PFSK-1 (cell line): ENCODE measurements around the gene KREMEN1.

Experiments used
- POLR2AphosphoS5 ChIP-seq: IDR thresholded peaks from 2 replicates; pipeline ENCODE4 v1.6.1; 2012; ENCODE audit warnings: low read depth, mild to moderate bottlenecking, control low read depth, low read length, moderate library complexity
- REST ChIP-seq, 2 experiments: IDR thresholded peaks; 2 replicates each; pipeline versions ENCODE4 v1.6.1 to v1.8.0; 2011 to 2012; ENCODE audit warnings: low read depth in 2 of 2, low read length in 2 of 2, control low read depth in 1 of 2, inconsistent platforms in 1 of 2, mild to moderate bottlenecking in 1 of 2, moderate library complexity in 1 of 2; ENCODE audit not compliant: insufficient read depth in 1 of 2
- SIN3A ChIP-seq: IDR thresholded peaks from 2 replicates; pipeline ENCODE4 v1.6.1; 2012; ENCODE audit warnings: mild to moderate bottlenecking, low read length, moderate library complexity, borderline replicate concordance; ENCODE audit not compliant: insufficient read depth
- TAF1 ChIP-seq: IDR thresholded peaks from 2 replicates; pipeline ENCODE4 v1.6.1; 2012; ENCODE audit warnings: low read length, control low read depth, borderline replicate concordance; ENCODE audit not compliant: insufficient read depth

- TF ChIP-seq POLR2AphosphoS5 (no peak), REST (IDR thresholded peaks at IDR 0.05; ENCODE audit: insufficient read depth in 1 of 2, low read depth in 2 of 2, low read length in 2 of 2) (no peak), SIN3A (no peak), TAF1 (no peak)
Measured at GRCh38 chr22:29136782-29137700, 64.2 kb downstream of the KREMEN1 start.
